ENCODE measurements around the gene CSMD2.

DNA sequence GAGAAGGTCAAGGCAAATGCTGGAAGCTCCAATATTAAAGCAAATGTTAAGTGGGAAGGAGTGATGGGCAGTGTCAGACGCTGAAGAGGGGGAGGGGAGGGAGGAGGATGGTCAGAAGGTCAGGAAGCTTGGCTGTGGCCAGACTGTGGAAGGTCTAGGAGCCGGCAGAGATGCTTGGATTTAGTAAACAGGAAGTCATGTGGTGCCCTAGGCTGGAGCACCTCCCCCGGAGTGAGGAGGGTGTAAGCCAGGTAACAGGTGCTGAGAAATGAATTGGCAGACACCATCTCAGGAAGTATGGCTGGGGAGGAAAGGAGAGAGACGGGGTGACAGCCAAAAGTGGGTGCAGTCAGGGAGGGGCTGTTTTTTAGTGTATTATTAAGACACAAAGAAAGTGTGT, 17.7 kb downstream of the CSMD2 start:
- TF ChIP-seq CTCF (IDR thresholded peaks at IDR 0.05), result no peak
- TF ChIP-seq EZH2 (IDR thresholded peaks at IDR 0.05), result no peak
- TF ChIP-seq EZH2phosphoT487 (IDR thresholded peaks at IDR 0.05), result no peak

All from neural progenitor cell (in vitro differentiated cells).